Endothelial cell of hepatic sinusoid (primary cell): Measurements from ENCODE around the gene IFIT3.
"Not testable (repeated sequence)": the region's sequence is repeated elsewhere in the genome, so short reads cannot be mapped to it uniquely, and the experiment has no call there.

Source experiments
- in situ Hi-C: cut with HindIII; loops from 2 replicates; pipeline ENCODE4 v1.10.0; 2017; ENCODE audit warnings: low sequenced_read_pairs

The IFIT3 gene

GRCh38 chr10:89304026-89304425 lies 23.8 kb upstream of the IFIT3 start:
- in situ Hi-C loops = no loop called here

- in situ Hi-C loops = no loop called here
Measured at GRCh38 chr10:89304446-89304845, 23.4 kb upstream of the IFIT3 start.

- in situ Hi-C loops = loop anchor here (5.0 kb wide), 1 partner anchor 77 kb away; no protein-coding TSS in a partner anchor
Measured at GRCh38 chr10:89304925-89305324, 22.9 kb upstream of the IFIT3 start.

- in situ Hi-C loops = loop anchor here (5.0 kb wide), 1 partner anchor 76 kb away; no protein-coding TSS in a partner anchor
Measured at GRCh38 chr10:89305766-89306433, 21.9 kb upstream of the IFIT3 start.

- in situ Hi-C loops = loop anchor here (5.0 kb wide), 1 partner anchor 76 kb away; no protein-coding TSS in a partner anchor
Measured at GRCh38 chr10:89306434-89307268, 21.1 kb upstream of the IFIT3 start.

- in situ Hi-C loops = loop anchor here (5.0 kb wide), 1 partner anchor 75 kb away; no protein-coding TSS in a partner anchor
Measured at GRCh38 chr10:89307269-89307577, 20.6 kb upstream of the IFIT3 start.

GRCh38 chr10:89308266-89308665 lies 19.5 kb upstream of the IFIT3 start:
- in situ Hi-C loops = loop anchor here (5.0 kb wide), 1 partner anchor 74 kb away; no protein-coding TSS in a partner anchor

- in situ Hi-C loops = loop anchor here (5.0 kb wide), 1 partner anchor 74 kb away; no protein-coding TSS in a partner anchor
Measured at GRCh38 chr10:89308736-89309135, 19.1 kb upstream of the IFIT3 start.

GRCh38 chr10:89309156-89310055 lies 18.4 kb upstream of the IFIT3 start:
- in situ Hi-C loops = loop anchor here (5.0 kb wide), 1 partner anchor 73 kb away; no protein-coding TSS in a partner anchor

- in situ Hi-C loops = no loop called here
Measured at GRCh38 chr10:89310056-89310893, 17.5 kb upstream of the IFIT3 start.

- in situ Hi-C loops = no loop called here
Measured at GRCh38 chr10:89312973-89313372, 14.8 kb upstream of the IFIT3 start.

GRCh38 chr10:89314676-89315075 lies 13.1 kb upstream of the IFIT3 start:
- in situ Hi-C loops = no loop called here

- in situ Hi-C loops = not testable (repeated sequence)
Measured at GRCh38 chr10:89318047-89318446, 9.8 kb upstream of the IFIT3 start.

- in situ Hi-C loops = not testable (repeated sequence)
Measured at GRCh38 chr10:89325081-89325480, 2.7 kb upstream of the IFIT3 start.

- in situ Hi-C loops = not testable (repeated sequence)
Measured at GRCh38 chr10:89325856-89326255, 1.9 kb upstream of the IFIT3 start.

GRCh38 chr10:89329151-89329550 lies 1.4 kb downstream of the IFIT3 start:
- in situ Hi-C loops = no loop called here

GRCh38 chr10:89330014-89330413 lies 2.2 kb downstream of the IFIT3 start:
- in situ Hi-C loops = not testable (repeated sequence)

GRCh38 chr10:89330537-89331212 lies 2.9 kb downstream of the IFIT3 start:
- in situ Hi-C loops = no loop called here

- in situ Hi-C loops = not testable (repeated sequence)
Measured at GRCh38 chr10:89331487-89332122, 3.8 kb downstream of the IFIT3 start.
